Central memory CD4-positive, alpha-beta T cell (primary cell): ENCODE measurements around the gene KIAA0513.
"Not testable (repeated sequence)": the region's sequence is repeated elsewhere in the genome, so short reads cannot be mapped to it uniquely, and the experiment has no call there.

Experiments used
- DNase-seq: peaks from one replicate; pipeline ENCODE4 v3.0.0; 2022

Gene KIAA0513

GRCh38 chr16:85029408-85029784, 1.8 kb downstream of the KIAA0513 start:
- peak; percentile 63 for DNase-seq

DNA sequence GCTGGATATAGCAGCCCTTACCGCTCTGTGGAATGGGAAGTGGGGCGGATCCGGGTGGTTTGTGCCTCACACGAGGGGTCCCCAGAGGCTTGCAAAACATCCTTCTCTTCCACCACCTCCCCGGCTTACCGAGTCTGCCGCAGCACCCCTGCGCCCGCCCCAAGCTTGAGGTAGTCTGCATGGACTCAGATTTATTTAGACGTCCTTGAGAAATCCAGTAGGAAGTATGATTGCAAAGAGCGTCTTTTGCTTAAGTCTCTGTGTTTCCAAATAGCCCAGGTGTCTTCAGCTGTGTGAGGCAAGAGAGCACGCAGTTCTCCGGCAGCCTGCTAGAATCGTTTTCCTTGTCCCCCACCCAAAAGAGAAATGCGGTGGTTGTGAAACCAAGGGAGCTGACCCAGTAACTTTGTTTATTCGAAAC, 2.4 kb downstream of the KIAA0513 start:
- no peak for DNase-seq

GRCh38 chr16:85031451-85031850, 3.9 kb downstream of the KIAA0513 start:
- DNase-seq, result no peak

DNA sequence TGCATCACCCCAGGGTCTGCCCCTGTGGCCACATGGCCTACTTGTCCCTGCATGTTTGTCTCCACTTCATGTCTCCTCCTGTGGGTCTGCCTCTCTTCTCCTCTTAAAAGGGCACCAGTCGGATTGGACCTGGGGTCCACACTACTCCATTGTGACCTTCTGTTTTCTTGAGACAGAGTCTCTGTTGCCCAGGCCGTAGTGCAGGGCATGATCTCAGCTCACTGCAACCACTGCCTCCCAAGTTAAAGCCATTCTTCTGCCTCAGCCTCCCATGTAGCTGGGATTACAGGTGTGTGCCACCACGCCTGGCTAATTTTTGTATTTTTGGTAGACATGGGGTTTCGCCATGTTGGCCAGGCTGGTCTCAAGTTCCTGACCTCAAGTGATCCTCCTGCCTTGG, 4.6 kb downstream of the KIAA0513 start:
- DNase-seq, result not testable (repeated sequence)

GRCh38 chr16:85033171-85033570, 5.6 kb downstream of the KIAA0513 start:
- no peak for DNase-seq

DNA sequence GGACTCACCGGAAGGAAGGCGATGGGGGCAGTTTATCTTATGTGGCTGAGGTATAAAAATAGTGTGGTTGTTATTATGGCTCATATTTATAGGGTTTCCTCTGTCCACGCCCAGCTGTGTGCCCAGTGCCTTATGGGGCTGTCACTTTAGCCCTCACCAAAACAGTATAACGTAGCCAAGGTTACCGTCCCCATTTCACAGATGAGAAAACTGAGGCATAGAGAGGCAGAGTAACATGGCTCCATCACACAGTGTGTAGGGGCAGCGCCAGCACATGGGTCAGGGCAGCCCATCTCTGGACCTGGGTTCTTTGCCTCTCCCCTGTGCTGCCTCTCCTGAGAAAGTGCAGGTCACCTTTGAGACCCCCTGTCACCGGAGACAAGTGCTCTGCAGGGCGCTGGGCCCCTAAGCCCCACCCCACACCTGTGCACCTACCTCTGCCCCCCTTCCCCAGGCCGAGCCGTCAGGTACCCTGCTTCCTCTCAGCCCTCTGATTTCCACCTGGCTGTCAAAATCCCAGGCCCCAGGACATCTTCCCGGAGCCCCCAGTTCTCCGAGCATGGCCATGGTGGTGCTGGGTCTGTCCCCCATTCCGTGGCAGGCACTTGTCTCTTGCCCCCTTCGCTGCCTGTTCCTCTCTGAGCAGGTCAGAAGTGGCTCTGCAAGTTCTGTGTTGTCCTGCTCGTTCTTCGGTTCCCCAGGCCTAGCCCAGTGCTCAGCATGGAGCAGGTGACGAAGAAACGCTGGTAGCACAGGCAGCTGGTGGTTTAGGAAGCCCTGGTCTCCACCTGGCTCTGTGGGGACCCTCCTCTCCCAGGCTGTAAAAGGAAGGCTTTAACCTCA, 7.2 kb downstream of the KIAA0513 start:
- no peak for DNase-seq

GRCh38 chr16:85036236-85037049, 8.8 kb downstream of the KIAA0513 start:
- no peak for DNase-seq

GRCh38 chr16:85037050-85037410, 9.4 kb downstream of the KIAA0513 start:
- DNase-seq, result no peak

DNA sequence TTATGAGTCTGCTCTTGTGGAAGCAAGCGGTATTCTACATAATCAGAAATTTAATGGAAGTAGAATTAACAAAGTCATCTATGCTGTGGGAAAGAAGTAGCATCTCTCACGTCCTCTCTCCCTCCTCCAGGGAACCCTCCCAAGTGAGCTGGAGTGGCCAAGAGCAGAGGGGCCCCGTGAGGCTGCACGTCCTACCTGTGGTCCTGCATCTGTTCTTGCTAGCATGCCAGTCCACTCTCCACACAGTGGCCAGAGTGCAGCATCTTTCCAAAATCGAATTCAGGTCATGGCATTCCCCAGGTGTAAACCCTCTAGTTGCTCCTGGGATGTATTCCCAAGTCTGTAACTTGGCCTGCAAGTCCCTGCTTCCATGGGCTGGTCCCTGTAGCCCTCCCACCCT, 10.1 kb downstream of the KIAA0513 start:
- DNase-seq, result no peak

DNA sequence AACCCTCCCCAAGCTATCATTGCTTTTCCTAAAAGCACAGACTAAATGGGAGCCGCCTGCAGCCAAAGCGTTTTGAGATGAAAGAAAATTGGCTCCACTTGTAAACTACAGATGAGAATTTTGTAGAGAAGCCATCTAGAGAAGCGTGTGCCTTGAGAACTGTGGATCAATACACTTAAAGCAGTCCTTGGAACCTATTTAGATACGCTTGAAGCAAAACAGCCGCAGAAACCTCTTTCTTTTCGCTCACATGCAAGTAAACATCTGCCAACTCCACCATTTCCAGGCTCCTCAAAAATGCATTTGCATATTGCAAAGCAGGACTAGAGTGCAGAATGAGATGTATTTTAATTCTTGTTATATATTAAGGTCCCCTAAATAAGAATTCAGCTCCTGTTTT, 13.1 kb downstream of the KIAA0513 start:
- no peak for DNase-seq

GRCh38 chr16:85041219-85042166, 13.9 kb downstream of the KIAA0513 start:
- DNase-seq, result no peak

- DNase-seq, result no peak
Observed at GRCh38 chr16:85042167-85042526, 14.6 kb downstream of the KIAA0513 start.

DNA sequence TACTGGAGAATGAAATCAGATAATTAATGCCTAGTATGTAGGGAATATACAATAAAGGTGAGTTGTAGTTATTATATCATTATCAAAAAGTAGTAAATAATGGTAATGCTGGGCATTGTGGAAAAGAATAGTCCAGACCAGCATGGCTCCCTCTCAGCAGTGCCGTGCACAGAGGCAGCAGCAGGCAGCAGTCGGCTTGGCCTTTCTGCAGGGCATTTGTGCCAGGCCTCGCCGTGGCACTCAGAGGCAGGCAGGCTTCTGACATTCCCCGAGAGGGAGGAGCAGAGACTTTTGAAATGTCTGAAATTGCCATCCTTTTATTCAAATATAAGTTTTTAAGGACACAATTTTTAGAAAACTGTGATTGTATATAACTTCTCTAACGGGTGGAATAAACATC, 15.0 kb downstream of the KIAA0513 start:
- no peak for DNase-seq

- DNase-seq, result no peak
Observed at GRCh38 chr16:85045077-85045476, 17.5 kb downstream of the KIAA0513 start.

DNA sequence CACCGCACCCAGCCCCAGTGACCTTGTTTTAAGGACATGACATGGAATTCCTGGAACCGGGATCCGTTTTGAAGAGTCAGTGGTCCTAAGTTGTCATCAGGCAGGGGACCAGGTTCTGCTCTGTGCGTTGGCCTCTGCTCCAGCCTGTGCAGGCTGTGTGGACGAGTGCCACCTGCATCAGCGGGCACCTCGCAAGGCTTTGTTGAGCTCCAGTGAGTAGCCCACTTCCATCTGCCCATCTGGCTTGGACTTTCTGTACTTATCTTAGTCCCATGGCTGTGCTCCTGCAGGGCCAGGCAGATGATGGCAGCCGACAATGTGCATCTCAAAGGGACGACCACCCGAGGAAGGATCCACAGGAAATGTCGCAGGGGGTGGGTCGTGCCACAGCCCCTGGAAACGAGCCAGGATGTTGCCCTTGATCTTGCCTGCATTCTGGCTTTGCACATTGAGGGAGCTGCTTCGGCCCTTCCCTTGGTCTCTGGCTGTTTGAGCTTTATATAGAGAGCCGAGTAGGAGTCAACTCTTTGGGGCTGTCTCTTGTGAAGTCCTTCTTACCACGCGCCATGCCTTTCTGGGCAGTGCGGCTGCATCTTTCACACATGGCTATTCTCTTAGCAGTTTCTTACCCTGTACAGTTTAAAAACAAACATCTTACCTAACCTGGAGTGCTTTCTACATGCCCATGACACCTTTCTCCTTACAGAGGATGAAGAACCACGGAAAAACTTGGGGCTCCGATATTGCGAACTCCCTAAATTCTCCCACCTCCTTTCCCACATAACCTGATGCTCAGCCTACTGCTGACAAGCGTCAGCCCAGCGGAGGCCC, 18.3 kb downstream of the KIAA0513 start:
- no peak for DNase-seq

DNA sequence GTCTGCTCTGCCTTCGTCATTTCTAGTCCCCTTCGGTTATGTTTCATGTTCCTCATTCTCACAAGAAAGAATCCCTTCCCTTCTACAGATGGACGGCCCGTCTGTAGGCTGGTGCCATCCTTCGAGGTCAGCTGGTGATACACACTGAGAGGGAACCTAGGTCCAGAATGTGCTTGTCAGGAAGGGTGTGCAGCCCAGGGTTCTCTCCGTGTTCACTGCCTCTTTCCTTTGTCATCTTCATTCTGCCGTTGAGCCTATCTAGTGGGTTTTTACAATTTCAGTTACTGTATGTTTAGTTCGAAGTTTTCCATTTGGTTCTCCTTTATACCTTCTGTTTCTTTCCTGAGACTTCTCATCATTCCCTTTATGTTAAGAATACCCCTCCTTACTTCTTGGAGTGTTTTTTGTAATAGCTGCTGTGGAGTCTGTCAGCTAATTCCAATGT, 18.9 kb downstream of the KIAA0513 start:
- no peak for DNase-seq

DNA sequence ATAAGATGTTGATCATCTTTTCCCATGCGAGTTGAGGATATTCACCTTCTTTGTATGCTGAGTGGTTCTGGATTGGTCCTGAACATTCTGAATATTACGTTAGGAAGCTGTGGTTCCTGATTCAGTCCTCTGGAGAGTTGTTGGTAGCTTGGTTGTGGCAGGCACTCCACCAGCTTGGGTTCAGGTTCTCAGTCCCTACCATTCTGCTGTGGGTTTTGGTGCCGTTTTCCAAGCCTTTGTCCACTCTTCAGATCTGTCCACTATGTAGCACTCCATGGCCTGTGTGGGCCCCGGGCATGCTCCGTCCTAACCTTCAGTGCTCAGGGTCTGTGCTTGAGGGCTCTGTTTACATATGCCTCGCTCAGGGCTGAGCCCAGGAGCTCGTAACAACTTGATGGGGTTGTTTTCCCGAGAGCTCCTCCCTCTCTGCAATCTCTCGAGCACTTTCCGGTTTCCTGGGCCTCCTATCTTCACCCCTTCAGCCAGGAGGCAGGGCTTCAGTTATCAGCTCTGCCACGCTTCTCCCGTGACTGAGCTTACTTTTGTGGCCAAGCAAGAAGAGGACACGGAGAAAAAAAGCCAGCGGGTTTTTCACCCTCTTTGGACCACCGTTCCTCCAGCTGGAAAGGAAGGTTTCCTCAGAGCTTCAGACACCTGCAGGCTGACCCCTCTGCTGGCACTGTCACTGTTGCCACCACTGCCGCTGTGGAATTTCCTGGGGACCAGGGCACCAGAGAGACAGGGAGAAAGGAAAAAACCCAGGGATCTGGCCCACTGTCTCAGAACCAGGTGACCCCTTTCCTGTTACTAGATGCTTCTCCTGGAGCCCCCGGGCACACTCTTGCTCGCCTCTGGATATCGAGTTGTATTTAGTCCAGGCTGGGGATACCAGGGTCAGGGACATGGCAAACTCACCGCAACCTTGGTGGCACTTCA, 19.6 kb downstream of the KIAA0513 start:
- no peak for DNase-seq

DNA sequence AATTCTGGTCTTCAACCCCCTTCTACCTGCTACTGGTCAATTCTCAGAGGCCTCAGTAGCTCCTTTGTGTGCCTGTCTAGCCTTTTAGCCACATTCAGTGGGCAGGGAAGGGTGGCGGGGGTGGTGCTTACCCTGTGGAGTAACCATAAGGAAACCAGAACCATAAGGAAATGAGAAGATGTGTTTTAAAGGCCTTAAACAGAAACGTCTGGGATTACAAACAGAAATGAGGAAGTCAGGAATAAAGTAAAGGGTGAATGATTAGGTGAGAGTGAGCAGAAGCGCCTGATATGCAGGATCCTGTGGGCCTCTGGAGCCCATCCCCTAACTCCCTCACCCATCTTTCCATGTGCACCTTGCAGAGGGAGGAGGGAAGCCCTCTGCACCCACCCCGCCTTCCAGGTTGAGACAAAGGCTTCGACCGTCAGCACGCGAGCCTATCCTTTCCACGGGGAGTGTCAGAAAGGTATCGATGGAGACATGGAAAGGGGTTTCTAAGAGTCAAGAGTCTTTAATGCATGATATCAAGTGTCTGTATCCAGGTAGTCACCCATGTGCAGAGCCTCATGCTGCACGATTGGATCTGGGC, 20.4 kb downstream of the KIAA0513 start:
- no peak for DNase-seq

DNA sequence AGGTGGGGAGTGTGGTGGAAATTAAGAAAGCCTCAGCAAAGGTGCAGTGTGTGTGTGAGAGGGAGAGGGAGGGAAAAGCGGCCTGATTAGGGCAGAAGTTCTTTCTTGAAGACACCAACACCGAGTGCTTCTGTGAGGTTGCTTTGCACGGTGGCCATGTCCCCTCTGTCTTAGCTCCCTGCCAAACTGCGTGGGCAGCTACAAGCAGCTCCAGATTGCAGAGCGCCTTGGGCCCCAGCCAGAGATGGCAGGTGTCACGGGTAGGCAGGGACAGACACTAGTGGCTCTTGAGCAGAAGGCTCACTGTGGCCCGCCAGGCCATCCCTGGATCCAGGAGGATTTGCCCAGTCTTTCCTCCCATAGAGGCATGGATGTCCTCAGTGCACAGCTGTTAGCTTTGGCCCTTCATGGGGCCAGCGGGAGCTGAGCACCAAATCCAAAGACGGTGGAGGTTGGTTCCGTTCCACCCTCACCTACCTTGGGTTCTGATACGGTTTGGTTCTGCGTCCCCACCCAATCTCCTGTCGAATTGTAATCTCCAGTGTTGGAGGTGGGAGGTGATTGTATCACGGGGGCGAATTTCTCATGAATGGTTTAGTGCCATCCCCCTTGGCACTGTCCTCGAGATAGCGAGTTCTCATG, 21.4 kb downstream of the KIAA0513 start:
- no peak for DNase-seq
